ENCODE measurements around the gene TEX19.

TEX19 gene

GRCh38 chr17:82321947-82322466, 37.0 kb upstream of the TEX19 start:
- no peak for DNase-seq (ENCODE audit: low read depth)

DNA sequence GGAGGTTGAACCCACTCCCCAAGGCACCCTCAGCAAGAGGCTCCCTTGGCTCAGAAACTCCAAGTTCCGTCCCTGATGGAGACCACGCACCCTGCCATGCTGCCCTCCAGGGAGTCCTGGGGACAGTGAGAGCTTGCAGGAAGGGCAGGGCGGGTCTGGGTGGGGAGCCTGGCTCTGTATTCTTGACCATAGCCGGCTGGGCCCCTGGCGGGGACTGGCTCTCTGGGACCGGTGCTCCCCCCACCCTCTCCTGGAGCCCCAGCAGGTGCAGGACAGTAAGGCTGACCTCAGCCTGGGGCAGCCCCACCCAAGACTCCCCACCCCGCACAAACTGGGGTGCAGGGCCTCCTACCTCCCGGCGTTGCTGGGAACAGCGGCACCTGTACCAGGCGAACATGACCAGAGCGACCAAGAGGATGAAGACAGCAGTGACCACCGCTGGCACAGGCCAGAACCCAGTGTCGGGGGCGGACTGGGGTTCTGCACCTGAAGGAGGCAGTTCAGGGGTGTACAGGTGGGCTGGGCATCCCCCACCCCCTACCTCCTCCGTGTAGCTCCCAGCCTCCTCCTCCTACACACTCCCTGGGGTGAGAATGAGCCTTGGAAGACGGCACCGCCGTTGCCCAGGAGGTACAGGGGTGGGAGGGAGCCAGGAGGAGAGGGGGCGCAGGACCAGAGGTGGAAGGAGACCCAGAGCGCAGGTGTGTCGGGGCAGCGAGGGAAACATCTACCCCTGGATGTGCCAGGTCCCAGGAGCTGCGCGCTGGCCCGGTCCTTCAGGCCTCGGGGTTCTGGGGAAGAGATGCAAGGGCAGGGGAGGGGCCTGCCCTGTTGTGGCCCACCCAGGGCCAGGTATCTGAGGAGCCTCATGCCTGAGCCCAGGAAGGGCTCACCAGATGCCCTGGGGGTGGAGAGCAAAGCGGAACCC, 36.3 kb upstream of the TEX19 start:
- no peak for DNase-seq (ENCODE audit: low read depth)

GRCh38 chr17:82323514-82324234, 35.4 kb upstream of the TEX19 start:
- no peak for DNase-seq (ENCODE audit: low read depth)

GRCh38 chr17:82324566-82325285, 34.3 kb upstream of the TEX19 start:
- no peak for DNase-seq (ENCODE audit: low read depth)

DNA sequence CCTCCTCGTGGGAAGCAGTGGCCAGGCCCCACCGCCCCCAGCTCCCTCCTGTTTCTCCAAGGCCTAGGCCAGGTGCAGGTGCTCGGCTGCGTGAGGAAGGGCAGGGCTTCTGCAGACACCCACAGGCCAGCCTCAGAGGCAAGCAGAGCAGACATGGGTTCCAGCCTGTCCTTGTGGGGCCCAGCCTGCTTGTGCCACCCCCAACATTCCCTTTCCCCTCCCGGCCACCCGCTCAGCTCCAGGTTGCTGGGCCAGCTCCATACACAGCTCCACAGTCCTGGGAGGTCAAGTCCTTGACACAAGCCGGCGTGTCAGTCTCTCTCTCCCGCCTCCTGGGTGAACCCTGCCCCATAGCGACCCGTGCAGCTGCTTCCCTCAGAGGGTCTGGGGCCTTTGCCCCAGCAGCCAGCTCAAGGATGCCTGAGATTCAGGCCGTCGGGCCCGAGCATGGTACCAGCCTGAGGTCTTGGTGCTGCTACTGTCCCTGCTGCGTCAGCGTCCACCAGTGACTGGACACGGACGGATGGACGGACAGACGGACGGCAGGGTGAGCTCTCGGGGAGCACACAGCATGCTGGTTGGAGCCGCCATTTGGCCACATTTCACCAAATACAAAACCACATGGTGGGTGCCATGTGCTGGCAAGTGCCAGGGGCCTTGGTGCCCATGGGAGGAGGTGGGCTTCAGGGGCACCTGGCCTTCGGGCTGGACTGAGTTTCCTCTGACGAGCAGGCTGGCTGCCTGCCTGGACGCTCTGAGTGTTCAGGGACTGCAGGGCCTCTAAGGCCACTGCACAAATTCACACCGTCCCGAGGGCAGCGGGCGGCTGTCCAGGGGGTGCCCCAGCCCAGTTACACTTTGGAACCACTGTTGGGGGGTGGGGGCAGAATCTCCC, 33.5 kb upstream of the TEX19 start:
- no peak for DNase-seq (ENCODE audit: low read depth)

DNA sequence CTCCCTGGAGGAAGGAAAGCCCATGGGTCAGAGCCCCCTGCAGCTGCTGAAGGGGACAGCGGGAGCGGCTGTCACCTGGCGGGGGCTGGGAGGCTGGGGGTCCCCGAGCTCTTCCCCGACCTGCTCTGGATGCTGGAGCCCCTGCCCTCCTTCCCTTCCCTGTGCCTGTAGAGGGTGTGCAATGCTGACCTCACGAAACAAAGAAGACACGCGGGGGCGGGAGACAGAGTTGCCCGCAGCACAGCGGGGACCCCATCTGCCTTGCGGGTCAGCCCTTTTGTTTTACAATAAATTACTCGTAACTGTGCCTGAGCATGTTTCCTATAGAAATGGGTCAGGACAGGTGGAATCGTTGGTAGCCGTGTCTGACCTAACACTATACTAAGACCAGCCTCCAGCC, 31.8 kb upstream of the TEX19 start:
- no peak for DNase-seq (ENCODE audit: low read depth)

DNA sequence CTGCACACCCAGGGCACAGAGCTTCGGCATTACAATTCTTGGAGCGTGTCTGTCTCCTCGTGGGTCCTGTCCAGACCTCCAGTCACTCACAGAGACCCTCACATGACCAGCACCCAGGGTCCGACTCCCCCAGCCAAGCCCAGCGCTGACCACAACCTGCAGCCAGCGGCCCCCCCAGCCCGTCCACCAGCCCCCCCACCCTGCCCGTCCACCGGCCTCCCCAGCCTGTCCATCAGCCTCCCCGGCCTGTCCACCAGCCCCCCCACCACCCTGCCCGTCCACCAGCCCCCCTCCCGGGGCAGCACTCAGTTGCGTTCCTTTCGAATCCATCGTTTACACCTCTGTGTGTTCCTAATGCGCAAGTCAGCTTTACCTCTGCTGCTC, 31.3 kb upstream of the TEX19 start:
- DNase-seq (ENCODE audit: low read depth), result no peak

DNA sequence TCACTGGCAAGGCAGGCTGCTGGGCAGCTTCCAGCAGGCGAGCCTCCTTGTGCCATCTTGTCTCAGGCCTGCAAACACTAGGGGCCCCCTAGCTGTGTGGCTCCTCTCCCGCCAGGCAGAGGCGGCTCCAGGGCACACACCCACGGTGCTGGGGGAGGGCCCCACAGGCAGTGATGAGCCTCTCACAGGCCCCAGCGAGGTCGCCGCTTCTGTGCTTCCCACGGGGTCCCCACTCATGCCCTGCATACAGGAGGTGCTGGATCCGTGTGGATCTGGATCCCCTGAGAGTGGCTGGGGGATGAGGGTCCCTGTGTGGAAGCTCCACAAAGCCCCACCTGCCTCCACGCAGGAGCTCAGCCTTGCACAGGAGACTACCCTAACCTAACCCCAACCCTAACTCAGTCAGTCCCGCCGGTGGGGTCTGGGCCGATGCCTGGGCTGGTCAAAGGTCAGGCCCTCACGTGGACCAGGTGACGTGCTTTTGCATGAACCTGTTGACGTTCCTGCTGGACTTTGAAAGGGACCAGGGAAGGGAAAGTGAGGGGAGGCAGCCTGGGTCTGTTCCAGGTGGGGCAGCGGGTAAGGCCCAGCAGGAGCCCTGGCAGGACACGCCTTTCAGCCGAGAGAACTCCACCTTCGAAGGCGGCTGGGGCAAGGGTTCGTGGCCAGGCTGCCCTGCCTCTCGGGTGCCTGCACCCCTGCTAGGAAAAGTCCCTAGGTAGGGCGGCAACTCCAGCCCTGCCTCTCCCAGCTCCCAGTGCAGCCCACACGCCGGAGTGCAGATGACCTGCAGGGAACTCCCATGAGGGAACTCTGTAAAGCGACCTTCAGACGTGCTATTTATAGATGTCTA, 30.7 kb upstream of the TEX19 start:
- no peak for DNase-seq (ENCODE audit: low read depth)

- no peak for DNase-seq (ENCODE audit: low read depth)
Measured at GRCh38 chr17:82328994-82329507, 30.0 kb upstream of the TEX19 start.

DNA sequence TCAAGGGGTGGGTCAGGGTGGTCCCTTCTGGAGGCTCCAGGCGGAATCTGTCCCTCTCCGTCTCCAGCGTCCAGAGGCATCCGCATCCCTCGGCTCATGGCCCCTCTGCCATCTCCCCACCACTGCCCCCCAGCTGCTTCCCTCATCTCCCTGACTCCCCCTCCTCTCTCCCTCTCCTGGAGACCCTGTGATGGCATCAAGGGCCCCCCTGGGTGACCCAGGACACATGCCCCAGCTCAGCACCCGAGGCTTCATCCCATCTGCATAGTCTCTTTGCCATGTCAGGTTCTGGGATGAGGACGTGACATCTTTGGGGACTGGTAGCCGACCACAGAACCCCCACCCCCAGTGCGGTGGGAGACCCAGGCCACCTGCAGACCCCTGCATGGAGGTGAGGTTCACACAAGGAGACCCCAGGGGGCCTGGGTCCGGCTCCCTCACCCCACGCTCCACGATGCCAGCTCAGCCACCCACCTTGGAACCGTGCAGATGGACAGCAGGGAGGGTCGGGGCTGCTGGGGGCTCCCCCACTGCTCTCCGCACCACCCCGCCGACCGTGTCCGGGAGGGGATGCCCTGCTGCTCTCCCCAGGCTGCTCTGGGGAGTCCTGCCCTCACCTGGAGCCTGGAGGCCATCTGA, 29.2 kb upstream of the TEX19 start:
- DNase-seq (ENCODE audit: low read depth), result no peak

DNA sequence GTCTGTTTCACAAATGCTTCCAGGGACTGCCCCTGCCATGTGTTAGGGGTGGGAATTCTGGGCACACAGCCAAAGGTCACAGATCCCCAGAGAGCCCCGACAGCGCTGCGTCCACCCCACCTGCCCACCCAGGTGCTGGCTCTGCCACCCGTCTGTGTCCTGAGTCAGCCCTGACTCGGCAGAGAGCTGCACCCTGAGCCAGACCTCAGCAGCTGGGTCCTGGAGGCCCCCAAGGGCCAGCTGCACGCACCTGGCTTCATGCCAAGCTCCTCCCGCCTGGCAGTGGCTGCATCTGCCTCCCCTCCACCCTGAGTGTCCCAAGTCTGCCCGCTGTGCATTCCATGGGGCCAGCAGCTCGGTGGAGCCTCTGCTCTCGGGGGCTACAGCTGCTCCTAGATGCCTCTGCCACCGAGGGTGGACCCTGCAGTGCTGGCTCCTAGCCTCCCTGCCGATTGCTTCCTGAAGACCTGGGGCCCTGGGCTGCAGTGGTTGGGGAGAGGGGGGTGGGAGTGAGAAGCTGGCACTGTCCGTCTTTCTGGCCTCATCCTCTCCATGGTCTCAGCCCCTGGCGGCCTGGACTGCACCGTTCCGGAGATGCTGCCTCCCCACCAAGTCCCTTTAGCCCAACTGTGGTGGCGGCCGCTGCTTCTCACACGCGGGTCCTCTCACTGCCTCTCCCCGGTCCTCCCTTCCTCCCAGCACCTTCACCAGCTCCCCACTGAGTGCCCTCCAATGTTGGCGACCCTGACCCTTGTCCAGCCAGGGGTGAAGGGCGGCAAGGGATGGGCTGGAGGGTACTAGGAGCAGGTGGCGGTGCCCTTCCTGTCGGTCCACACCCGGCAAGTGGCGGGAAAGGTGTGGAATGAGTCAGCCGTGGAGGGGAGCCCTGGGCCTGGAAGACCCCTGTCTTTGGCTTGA, 28.5 kb upstream of the TEX19 start:
- no peak for DNase-seq (ENCODE audit: low read depth)

GRCh38 chr17:82331345-82331939, 27.6 kb upstream of the TEX19 start:
- no peak for DNase-seq (ENCODE audit: low read depth)

DNA sequence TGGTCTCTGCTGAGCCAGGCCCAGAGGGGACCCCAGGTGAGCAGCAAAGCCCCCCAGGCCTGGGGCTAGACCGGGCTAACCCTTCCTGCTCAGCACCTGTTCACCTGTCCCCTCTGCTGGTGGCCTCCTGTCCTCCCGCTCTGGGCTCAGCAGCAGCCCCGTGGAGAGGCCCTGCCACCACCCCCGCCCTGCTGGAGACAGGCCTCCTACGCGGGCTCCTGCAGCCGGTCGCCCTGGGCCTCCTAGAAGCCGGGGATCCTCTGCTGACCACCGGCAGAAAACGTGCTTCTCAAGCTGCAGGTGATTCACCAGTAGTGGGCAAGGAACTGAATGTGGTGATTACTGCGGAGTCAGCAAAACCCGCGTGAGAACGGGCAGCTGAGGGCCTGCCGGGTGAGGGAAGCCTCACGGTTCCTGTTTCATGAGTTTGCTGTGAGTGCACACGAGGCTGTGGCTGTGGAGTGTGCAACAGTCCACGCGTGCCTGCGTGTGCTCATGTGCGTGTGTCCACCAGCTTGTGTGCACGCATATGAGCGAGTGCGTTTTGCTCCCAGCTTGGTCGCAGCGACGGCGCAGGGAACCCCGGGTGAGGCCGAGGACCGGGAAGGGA, 26.3 kb upstream of the TEX19 start:
- DNase-seq (ENCODE audit: low read depth), result no peak

DNA sequence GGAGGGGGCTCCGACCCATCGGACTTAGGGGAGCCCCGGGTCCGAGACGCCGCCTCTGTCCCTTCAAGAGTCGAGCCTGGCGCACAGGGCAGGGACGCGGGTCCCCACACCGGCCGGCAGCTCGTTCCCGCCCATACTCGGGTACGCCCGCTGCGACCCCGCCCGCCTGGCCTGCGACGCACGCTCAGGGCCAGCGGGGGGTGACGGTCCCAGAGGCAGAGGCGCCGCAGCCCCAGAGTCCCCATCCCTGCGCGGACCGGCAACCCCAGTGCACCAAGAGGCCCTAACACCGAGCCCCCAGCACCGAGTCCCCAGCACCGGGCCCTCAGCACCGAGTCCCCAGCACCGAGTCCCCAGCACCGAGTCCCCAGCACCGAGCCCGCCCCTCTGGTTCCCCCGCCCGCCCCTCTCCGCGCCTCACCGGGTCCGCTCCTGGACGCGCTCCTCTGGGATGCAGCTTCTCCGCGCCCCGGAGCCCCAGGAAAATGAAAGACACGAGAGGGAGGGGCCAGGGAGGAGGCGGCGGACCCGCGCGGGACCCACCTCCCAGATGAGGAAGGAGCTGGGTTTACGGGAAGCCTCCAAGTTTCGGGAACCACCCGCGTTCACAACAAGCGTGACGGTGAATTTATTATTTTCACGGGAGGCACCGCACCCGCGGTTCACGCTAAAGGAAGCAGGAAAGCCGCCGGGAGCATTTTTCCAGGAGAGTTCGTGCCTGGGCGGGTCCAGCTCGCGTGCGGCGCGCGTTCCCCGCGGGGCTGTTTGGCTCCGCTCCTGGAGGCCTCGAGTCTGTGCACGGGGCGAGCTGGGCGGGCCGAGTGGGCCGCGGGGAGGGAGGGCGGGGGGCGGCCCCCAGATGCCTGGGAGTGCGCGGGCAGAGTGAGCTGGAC, 25.5 kb upstream of the TEX19 start, which contains the start of gene SECTM1:
SECTM1 (minus strand) TSS at position 488 of the 893 bp plus-strand sequence. CDS start 6,526 bp downstream, outside the sequence.
- no peak for DNase-seq (ENCODE audit: low read depth)

GRCh38 chr17:82334204-82334621, 24.8 kb upstream of the TEX19 start:
- no peak for DNase-seq (ENCODE audit: low read depth)

GRCh38 chr17:82334622-82335394, 24.2 kb upstream of the TEX19 start:
- no peak for DNase-seq (ENCODE audit: low read depth)

All from stimulated activated CD8-positive, alpha-beta memory T cell treated with anti-CD3 and anti-CD28 coated beads, Interleukin-15, amount 100 ng/mL, for 1 hour (primary cell).